H9 (cell line): ENCODE measurements around the gene NCR1. TPM values are rescaled to one million over a fixed set of nuclear protein-coding genes. Genes with fewer than 3 reads are reported as not detected.

ENCODE experiments used
- DNase-seq: peaks from one replicate; pipeline ENCODE4 v3.0.0-alpha.2; 2017
- H2AFZ ChIP-seq: one replicate; pipeline ENCODE4 v1.6.1; 2013; ENCODE audit warnings: mild to moderate bottlenecking, low read length, control low read depth, moderate library complexity
- H2AK5ac ChIP-seq: 2 replicates; pipeline ENCODE4 v1.6.1; 2013; ENCODE audit warnings: low read length, control low read depth, mixed read lengths; ENCODE audit not compliant: insufficient read length
- H2BK120ac ChIP-seq: one replicate; pipeline ENCODE4 v1.6.1; 2013; ENCODE audit warnings: low read depth, mild to moderate bottlenecking, low read length, control low read depth, inconsistent platforms; ENCODE audit not compliant: poor library complexity, severe bottlenecking
- H2BK12ac ChIP-seq: 2 replicates; pipeline ENCODE4 v1.6.1; 2013; ENCODE audit warnings: low read length, control low read depth, mixed read lengths, low read depth; ENCODE audit not compliant: insufficient read length
- H2BK15ac ChIP-seq: 2 replicates; pipeline ENCODE4 v1.6.1; 2013; ENCODE audit warnings: low read depth, low read length, control low read depth
- H2BK20ac ChIP-seq: one replicate; pipeline ENCODE4 v1.6.1; 2013; ENCODE audit warnings: low read depth, mild to moderate bottlenecking, low read length, control low read depth, inconsistent platforms; ENCODE audit not compliant: poor library complexity, severe bottlenecking
- H2BK5ac ChIP-seq: 2 replicates; pipeline ENCODE4 v1.6.1; 2013; ENCODE audit warnings: low read length, control low read depth, mixed read lengths; ENCODE audit not compliant: insufficient read length
- H3K14ac ChIP-seq: 2 replicates; pipeline ENCODE4 v1.6.1; 2013; ENCODE audit warnings: low read length, control low read depth; ENCODE audit not compliant: insufficient read depth
- H3K18ac ChIP-seq: 2 replicates; pipeline ENCODE4 v1.6.1; 2013; ENCODE audit warnings: low read depth, mild to moderate bottlenecking, mixed read lengths, low read length, control low read depth; ENCODE audit not compliant: insufficient read length
- H3K23ac ChIP-seq: 2 replicates; pipeline ENCODE4 v1.6.1; 2013; ENCODE audit warnings: low read length, control low read depth, mixed read lengths, low read depth; ENCODE audit not compliant: insufficient read length
- H3K23me2 ChIP-seq: 2 replicates; pipeline ENCODE4 v1.6.1; 2013; ENCODE audit warnings: low read depth, mild to moderate bottlenecking, mixed read lengths, low read length, control low read depth; ENCODE audit not compliant: insufficient read length, poor library complexity, severe bottlenecking
- H3K27ac ChIP-seq: 2 replicates; pipeline ENCODE4 v1.5.1; 2013; ENCODE audit warnings: low read length, control low read depth, mixed read lengths, low read depth; ENCODE audit not compliant: insufficient read length
- H3K27me3 ChIP-seq: 2 replicates; pipeline ENCODE4 v1.6.1; 2013; ENCODE audit warnings: low read length, control low read depth, inconsistent platforms; ENCODE audit not compliant: insufficient read depth
- H3K4ac ChIP-seq: 2 replicates; pipeline ENCODE4 v1.6.1; 2013; ENCODE audit warnings: low read depth, mild to moderate bottlenecking, control low read depth, inconsistent platforms, low read length, moderate library complexity
- H3K4me1 ChIP-seq: 2 replicates; pipeline ENCODE4 v1.6.1; 2013; ENCODE audit warnings: low read length, control low read depth, inconsistent platforms; ENCODE audit not compliant: insufficient read depth
- H3K4me2 ChIP-seq: 2 replicates; pipeline ENCODE4 v1.6.1; 2013; ENCODE audit warnings: low read length, control low read depth, mixed read lengths; ENCODE audit not compliant: insufficient read length, insufficient read depth
- H3K56ac ChIP-seq: 2 replicates; pipeline ENCODE4 v1.6.1; 2013; ENCODE audit warnings: low read depth, mild to moderate bottlenecking, mixed read lengths, low read length, control low read depth; ENCODE audit not compliant: insufficient read length
- H3K79me1 ChIP-seq: 2 replicates; pipeline ENCODE4 v1.6.1; 2013; ENCODE audit warnings: low read depth, mild to moderate bottlenecking, moderate library complexity, low read length, control low read depth, inconsistent platforms; ENCODE audit not compliant: insufficient read depth, poor library complexity, severe bottlenecking
- H3K79me2 ChIP-seq: 2 replicates; pipeline ENCODE4 v1.6.1; 2013; ENCODE audit warnings: low read length, control low read depth, inconsistent platforms; ENCODE audit not compliant: insufficient read depth
- H3K9ac ChIP-seq: 2 replicates; pipeline ENCODE4 v1.6.1; 2013; ENCODE audit warnings: low read length, control low read depth, mixed read lengths; ENCODE audit not compliant: insufficient read length; ENCODE audit errors: extremely low read depth
- H3K9me3 ChIP-seq: one replicate; pipeline ENCODE4 v1.6.1; 2013; ENCODE audit warnings: low read depth, low read length, inconsistent platforms; ENCODE audit not compliant: control insufficient read depth
- H3T11ph ChIP-seq: one replicate; pipeline ENCODE4 v1.6.1; 2013; ENCODE audit warnings: mild to moderate bottlenecking, low read length, control low read depth, inconsistent platforms
- H4K20me1 ChIP-seq: one replicate; pipeline ENCODE4 v1.6.1; 2013; ENCODE audit not compliant: control insufficient read depth, insufficient read length, insufficient read depth
- H4K5ac ChIP-seq: 2 replicates; pipeline ENCODE4 v1.6.1; 2013; ENCODE audit warnings: low read depth, mild to moderate bottlenecking, mixed read lengths, low read length, control low read depth; ENCODE audit not compliant: insufficient read length
- H4K8ac ChIP-seq: replicated peaks from 2 replicates; pipeline ENCODE4 v1.6.1; 2013; ENCODE audit warnings: low read length, control low read depth, mixed read lengths, low read depth; ENCODE audit not compliant: insufficient read length
- H4K91ac ChIP-seq: 2 replicates; pipeline ENCODE4 v1.6.1; 2013; ENCODE audit warnings: low read depth, mild to moderate bottlenecking, moderate library complexity, mixed read lengths, low read length, control low read depth; ENCODE audit not compliant: insufficient read length
- H3K27ac Mint-ChIP-seq, 3 experiments: 2 replicates in 2 of 3; 3 replicates in 1 of 3; pipeline ENCODE4 v1.8.0; 2020 to 2021; ENCODE audit warnings: mixed read lengths in 3 of 3, mild to moderate bottlenecking in 1 of 3, moderate library complexity in 1 of 3
- H3K27me3 Mint-ChIP-seq: 2 replicates; pipeline ENCODE4 v1.8.0; 2021; ENCODE audit warnings: low read depth, mild to moderate bottlenecking, moderate library complexity, mixed read lengths
- H3K36me3 Mint-ChIP-seq, 3 experiments: 2 replicates in 2 of 3; 3 replicates in 1 of 3; pipeline ENCODE4 v1.8.0; 2020 to 2021; ENCODE audit warnings: low read depth in 3 of 3, mixed read lengths in 3 of 3; ENCODE audit not compliant: insufficient read depth in 1 of 3
- H3K4me1 Mint-ChIP-seq, 2 experiments: 2 replicates each; pipeline ENCODE4 v1.8.0; 2020; ENCODE audit warnings: mixed read lengths in 2 of 2
- H3K4me3 Mint-ChIP-seq, 2 experiments: 2 replicates in 1 of 2; 3 replicates in 1 of 2; pipeline ENCODE4 v1.8.0; 2020 to 2021; ENCODE audit warnings: mild to moderate bottlenecking in 2 of 2, mixed read lengths in 2 of 2, moderate library complexity in 1 of 2
- H3K9me3 Mint-ChIP-seq, 2 experiments: 2 replicates in 1 of 2; 3 replicates in 1 of 2; pipeline ENCODE4 v1.8.0; 2020; ENCODE audit warnings: mild to moderate bottlenecking in 2 of 2, mixed read lengths in 2 of 2, moderate library complexity in 1 of 2
- CTCF ChIP-seq: fragments of 200-600 bp; sonication (generic); conservative IDR thresholded peaks from 3 replicates; pipeline ENCODE4 v1.8.0; 2021; ENCODE audit warnings: antibody characterized with exemption, mild to moderate bottlenecking
- WGBS: extraction: QIAGEN DNeasy Blood & Tissue Kit; methylation state at CpG from one replicate; pipeline ENCODE4 v1.1.7; 2013; ENCODE audit warnings: missing lambda C conversion rate, low lambda C conversion rate, mixed read lengths; ENCODE audit not compliant: insufficient read length; ENCODE audit errors: extremely low coverage; 5-methylcytosine and 5-hydroxymethylcytosine counted together
- total RNA-seq: library from RNA; stranded (reverse); gene quantifications from 2 replicates; pipeline ENCODE4 v1.2.1, GENCODE V29; 2021

NCR1 gene
- total RNA-seq, 1 experiment from 2014 or later: 2.0 TPM

- no peak within 1 kb of the TSS for H4K5ac ChIP-seq
- Mint-ChIP-seq H3K4me1 (peaks cover 0 to 4% of the 10 kb centered on the region in 2 experiments; a peak in 2 of 4 replicates), H3K27me3 (peaks cover 27% of the 10 kb centered on the region), H3K4me3 (no peak within 1 kb of the TSS), H3K27ac (no peak within 1 kb of the TSS), H3K36me3 (peaks cover 0 to 5% (median 0%) of the 10 kb centered on the region in 3 experiments; a peak in 2 of 7 replicates), H3K9me3 (peaks cover 48 to 88% of the 10 kb centered on the region in 2 experiments)
- H2BK120ac ChIP-seq: no peak within 1 kb of the TSS
- no peak within 1 kb of the TSS for H2AK5ac ChIP-seq
- no peak within 1 kb of the TSS for H3T11ph ChIP-seq
- H3K23me2 ChIP-seq: no peaks in the 10 kb centered on the region
- no peak within 1 kb of the TSS for H2BK5ac ChIP-seq
- H2BK15ac ChIP-seq: no peak within 1 kb of the TSS
- H3K4ac ChIP-seq: no peak within 1 kb of the TSS
- H3K27me3 ChIP-seq: no peaks in the 10 kb centered on the region
- H3K4me2 ChIP-seq: no peak within 1 kb of the TSS
- H3K9me3 ChIP-seq: no peaks in the 10 kb centered on the region
- TF ChIP-seq CTCF: no peak
- no peak within 1 kb of the TSS for H3K23ac ChIP-seq
- H2AFZ ChIP-seq: no peak within 1 kb of the TSS
- no peak within 1 kb of the TSS for H2BK12ac ChIP-seq
- H3K14ac ChIP-seq: no peak within 1 kb of the TSS
- no peaks in the 10 kb centered on the region for H4K20me1 ChIP-seq
- no peak for DNase-seq
- no peak within 1 kb of the TSS for H4K91ac ChIP-seq
- no peaks in the 10 kb centered on the region for H3K4me1 ChIP-seq
- no peak within 1 kb of the TSS for H3K27ac ChIP-seq
- no peak within 1 kb of the TSS for H3K18ac ChIP-seq
- no peaks in the 10 kb centered on the region for H3K79me1 ChIP-seq
- H3K9ac ChIP-seq: no peak within 1 kb of the TSS
- no peak within 1 kb of the TSS for H2BK20ac ChIP-seq
- H4K8ac ChIP-seq: no peak within 1 kb of the TSS
- H3K56ac ChIP-seq: no peak within 1 kb of the TSS
- H3K79me2 ChIP-seq: no peaks in the 10 kb centered on the region
- no CpG with 5 or more reads among the region's 8 CpGs for WGBS
These were observed 32.0 kb upstream of the NCR1 start, which contains the start of gene FCAR for GRCh38 chr19:54873990-54874389. Gene FCAR, plus strand, starts transcription at chr19:54874235. Its CDS starts 55 bp downstream, at chr19:54874290.
